ENCODE results near the gene NUP107.
A peak's percentile ranks its signal among the peaks of the same experiment; 100 is the strongest.

Gene NUP107

DNA sequence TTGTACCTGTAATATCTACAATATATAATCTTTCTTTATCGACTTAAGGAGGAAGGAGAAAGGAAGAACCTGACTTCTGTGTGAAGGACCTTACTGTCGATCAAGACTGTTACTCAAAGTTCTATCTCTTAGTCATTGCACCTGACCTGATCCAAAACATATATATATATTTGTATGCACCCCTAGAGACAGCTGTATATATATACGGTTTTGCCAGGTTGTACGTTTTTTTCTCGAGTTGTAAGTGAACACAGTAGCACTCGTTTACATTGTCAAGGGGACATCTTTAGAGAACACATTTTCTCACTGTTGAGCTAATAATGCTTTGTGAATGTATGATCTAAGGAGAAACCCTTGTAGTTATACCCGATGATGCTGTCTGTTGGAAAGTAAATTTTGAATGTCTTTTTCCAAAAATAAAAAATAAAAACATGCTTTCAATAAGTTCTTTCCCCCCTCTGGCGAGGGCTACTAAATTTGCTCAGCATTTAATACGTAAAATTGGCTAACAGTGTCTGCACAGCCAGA, 58.7 kb downstream of the NUP107 start:
- no peak for DNase-seq

DNA sequence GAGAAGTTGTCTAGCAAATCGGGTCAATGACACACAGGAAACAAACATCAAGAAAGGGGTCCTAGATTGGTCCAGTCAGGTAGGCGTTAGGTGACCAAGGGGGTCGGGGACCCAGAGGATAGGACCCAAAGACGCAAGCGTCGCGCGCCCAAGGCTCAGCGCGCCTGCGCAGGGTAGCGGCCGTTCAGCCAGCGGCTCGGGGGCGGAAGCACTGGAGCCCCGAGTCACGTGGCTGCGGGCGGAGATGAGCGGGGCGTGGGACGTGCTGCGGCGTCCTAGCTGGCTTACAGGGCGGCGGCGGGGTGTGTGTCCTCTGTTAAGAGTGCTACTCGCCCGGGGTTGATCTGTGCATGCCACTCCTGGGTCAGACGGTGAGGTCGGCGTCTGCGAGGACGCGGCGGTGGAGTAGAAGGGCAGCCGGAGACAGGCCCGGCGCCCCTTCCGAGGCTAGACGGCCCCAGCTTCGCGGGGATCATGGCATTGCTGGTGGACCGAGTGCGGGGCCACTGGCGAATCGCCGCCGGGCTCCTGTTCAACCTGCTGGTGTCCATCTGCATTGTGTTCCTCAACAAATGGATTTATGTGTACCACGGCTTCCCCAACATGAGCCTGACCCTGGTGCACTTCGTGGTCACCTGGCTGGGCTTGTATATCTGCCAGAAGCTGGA, 59.3 kb downstream of the NUP107 start, which contains the start of gene SLC35E3:
SLC35E3 (plus strand) TSS at position 273 of the 668 bp plus-strand sequence; CDS start at position 475, 202 bp downstream.
- peak; percentile 97 for DNase-seq

DNA sequence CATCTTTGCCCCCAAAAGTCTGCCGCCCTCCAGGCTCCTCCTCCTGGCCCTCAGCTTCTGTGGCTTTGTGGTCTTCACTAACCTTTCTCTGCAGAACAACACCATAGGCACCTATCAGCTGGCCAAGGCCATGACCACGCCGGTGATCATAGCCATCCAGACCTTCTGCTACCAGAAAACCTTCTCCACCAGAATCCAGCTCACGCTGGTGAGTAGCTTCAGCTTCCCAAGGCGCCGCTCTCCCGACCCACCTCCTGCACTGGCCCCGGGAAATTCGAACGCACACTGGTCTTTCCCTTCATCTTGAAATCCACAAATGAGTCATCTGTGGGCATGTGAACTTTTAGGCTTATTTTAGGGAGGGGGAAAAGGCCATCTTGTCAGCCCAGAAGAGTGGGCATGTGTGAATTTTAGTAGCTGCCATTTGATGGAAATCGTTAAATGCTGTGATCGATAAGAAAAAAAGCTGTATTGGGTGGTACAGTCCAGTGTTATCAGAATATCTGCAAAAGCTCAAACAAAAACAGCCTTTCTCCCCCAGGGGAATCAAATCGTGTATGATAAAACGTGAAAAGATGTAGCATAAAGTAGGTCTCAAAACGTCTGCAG, 59.9 kb downstream of the NUP107 start:
- peak; percentile 62 for DNase-seq

DNA sequence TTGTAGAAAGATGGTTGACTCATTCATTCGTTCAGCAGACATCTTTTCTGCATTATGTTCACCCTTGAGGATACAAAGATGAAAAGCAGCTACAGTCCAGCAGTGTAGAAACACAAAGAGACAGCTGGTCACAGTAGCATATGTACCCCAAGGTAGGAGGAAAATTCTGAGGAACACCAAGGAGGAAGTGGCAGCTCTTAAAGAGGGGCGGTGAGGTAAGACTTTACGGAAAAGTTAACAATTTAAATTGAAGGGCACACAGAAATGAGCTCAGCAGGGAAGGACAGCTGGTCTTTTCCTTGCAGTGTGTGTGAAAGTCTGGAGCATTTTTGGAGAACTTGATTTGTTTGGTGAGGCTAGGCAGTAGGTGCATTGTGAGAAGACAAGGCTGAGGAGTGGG, 62.7 kb downstream of the NUP107 start:
- no peak for DNase-seq

DNA sequence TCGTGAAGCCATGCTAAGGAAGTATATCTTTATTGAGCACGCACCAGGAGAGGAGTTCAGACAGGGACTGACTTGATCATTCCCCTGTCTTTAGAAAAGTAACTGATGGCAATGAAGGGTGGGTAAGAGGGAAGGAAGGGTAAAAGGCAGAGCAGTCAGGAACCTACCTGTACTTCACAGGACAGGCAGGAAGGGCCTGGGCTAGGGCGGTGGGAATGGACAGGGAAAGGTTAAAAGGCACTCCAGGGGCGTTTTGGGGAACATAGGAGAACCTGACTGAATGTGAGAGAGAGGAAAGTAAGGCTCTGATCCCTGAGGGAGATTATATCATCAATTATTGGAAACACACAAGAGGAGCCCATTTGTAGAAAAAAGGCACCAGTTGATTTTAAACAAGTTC, 63.1 kb downstream of the NUP107 start:
- no peak for DNase-seq

DNA sequence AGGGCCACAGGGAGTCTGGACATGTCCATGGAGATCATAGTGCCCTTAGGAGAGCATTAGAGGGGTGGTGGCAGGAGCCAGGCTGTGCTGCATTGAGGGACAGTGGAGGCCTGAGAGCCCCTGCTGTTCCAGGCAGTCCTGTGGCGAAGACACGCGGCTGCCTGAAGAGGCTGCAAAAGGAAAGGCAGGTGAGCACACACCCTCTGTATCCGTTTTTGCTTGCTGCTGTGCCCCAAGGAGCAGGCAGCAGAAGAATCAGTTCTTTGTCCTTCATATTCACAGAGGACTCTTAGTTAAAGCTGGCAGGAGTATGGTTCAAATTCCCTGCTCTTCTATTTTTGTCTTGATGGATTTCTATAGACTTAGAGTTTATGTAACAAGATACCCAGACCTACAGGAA, 63.7 kb downstream of the NUP107 start:
- DNase-seq: no peak

DNA sequence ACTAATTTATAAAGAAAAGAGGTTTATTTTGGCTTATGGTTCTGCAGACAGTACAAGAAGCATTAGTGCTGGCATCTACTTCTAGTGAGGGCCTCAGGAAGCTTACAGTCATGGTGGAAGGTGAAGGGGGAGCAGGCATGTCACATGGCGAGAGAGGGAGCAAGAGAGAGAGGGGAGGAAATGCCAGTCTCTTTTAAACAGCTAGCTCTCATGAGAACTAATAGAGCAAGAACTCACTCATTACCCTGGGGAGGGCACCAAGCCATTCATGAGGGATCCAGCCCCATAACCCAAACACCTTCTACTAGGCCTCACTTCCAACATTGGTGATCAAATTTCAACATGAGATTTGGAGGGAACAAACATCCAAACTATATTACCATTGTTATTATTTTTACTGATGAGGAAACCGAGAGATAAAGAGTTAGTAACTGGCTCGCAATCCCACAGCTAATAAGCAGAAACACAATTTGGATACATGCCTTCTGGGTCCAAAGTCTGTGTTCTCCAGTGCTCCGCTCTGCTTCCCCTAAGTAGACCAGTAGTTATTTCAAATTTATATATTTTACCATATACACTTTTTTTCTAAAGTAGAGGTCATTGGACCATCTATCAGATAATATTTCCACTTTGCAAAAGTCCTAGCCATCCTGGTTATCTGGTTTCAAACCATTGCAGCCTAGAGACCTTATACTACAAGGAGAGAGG, 68.9 kb downstream of the NUP107 start:
- no peak for DNase-seq

DNA sequence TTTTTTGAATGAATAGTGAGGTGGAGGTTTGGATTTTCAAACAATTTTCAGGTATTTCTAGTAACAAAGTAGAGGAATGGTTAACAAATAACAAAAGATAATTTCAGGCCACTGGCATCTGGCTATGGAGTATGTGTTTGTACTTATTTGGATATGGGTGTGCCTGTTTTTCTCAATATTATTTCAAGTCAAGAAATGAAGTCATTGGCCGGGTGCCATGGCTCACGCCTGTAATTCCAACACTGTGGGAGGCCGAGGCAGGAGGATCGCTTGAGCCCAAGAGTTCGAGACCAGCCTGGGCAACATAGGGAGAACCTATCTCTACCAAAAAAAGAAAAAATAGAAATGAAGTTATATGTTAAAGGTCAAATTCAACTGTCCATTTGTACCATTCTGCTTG, 73.1 kb downstream of the NUP107 start:
- no peak for DNase-seq

DNA sequence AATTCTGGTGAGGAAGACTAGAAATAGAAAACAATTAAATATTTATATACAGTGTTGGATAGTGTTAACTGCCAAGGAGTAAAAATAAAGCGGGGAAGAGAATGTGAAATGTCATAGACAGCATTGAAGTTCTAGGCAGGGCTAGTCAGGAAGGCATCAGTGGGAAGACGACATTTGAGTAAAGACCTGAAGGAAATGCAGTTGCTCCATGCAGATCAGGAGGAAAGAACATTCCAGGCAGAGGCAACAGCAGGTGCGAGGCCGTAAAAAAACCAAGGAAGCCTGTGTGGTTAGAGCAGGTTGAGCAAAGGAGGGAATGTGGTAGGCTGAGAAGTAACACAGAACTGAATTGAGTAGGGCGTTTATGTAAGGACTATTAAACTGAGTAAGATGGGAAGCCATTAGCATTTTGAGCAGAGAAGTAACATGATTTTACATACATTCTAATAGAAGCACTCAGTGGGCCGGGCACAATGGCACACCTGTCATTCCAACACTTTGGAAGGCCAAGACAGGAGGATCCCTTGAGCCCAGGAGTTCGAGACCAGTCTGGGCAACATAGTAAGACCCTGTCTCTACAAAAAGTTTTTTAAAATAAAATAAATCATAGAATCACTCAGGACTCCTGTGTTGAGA, 74.1 kb downstream of the NUP107 start:
- no peak for DNase-seq

DNA sequence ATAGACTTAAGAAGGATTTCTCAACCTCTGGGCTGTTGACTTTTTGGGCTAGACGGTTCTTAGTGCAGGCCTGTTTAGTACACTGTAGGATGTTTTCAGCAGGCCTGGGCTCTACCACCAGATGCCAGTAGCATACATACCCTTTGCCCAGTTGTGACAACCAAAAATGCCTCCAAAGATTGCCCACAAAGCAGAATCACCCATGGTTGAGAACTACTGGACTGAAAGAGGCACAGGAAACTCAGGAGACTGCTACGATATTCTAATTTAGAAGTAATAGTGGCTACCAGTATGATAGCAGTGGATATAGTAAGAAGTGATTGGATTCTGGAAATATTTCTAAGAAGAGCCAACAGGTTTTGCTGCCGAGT, 74.6 kb downstream of the NUP107 start:
- DNase-seq: no peak

DNA sequence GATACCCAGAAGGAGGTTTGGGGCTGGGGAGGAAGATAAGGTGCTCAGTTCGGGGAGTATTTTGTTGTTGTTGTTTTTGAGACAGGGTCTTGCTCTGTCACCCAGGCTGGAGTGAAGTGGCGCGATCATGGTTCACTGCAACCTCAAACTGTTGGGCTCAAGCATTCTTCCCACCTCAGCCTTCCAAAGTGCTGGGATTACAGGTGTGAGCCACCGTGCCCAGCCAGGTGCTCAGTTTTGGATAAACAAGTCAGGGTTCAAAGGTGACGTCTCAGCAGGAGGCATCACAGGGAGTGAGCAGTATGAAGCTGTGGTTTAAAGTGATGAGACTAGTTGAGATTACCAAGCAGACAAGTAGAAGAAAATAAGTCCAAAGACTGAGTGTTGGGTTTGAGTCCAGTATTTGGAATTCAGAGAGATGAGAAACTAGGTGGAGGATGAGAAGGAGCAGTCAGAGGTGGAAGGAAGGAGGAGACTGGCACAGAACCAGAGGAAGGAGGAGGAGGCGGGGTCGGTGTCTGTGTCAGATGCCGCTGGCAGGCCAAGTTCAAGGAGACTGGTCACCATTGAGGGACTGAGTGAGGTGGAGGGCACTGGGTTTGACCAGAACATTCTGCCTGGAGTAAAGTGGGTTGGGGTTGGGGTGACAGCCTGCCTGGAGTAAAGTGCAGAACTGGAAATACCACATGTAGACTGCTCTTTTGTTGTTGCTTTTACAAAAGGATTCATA, 75.3 kb downstream of the NUP107 start:
- DNase-seq: no peak

DNA sequence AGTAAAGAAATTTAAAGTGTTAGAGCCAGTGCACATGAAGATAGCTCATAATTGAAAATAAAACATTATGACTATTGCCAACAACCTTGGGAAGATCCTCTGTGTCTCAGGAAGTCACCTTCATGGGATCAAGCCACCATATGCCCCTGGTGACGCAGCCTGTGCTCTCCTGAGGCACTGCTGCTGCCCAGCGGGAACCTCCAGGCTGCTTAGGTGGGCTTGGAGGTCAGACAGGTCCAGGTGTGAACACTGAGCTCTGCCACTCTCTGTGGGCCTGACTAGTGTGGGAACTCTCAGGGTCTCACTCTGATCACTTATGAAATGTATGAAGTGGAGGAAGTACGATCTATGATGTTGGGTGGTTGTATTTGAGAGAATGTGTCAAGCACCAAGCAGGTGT, 75.9 kb downstream of the NUP107 start:
- peak; percentile 57 for DNase-seq

DNA sequence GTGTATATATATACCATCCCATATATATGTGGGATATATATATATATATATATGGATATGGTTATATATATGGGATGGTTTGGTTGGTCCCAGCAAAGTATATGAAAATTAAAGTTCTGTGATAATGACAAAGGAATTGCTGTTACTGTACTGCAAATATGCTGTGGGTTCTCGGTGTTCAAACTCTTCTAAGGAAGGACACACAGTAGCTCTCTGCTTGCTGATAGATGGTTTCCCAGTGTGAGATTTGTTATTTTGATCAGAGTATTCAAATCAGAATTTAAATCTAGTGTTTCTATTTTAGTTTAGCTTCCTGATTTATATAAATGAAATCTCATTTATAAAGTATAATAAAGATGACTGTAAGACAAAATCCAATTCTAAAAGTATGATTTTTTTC, 78.9 kb downstream of the NUP107 start:
- no peak for DNase-seq

DNA sequence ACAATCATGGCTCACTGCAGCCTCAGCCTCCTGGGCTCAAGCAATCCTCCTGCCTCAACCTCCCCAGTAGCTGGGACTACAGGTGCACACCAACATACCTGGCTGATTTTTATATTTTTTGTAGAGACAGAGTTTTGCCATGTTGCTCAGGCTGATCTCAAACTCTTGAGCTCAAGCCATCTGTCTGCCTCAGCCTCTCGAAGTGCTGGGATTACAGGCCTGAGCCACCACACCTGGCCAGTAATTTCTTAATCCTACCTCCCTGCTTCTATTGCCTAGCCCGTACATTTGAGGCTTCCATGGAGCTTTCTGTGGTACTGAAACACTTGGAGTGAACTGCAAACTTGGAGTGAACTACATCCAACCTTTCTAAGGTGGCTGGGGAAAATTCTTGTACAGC, 79.9 kb downstream of the NUP107 start:
- DNase-seq: peak; percentile 86

DNA sequence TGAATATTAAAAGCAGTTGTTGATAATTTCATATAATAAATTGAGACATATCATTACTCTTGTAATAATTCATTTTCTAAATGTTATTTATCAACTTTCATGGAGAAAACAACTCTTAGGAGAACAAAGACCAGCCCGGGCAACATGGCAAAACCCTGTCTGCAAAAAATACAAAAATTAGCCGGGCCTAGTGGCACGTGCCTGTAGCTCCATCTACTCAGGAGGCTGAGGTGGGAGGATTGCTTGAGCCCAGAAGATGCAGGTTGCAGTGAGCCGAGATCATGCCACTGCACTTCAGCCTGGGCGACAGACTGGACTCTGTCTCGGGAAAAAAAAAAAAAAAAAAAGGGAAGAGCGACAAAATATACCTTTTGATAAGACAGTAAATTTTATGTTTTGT, 80.4 kb downstream of the NUP107 start:
- DNase-seq: no peak

DNA sequence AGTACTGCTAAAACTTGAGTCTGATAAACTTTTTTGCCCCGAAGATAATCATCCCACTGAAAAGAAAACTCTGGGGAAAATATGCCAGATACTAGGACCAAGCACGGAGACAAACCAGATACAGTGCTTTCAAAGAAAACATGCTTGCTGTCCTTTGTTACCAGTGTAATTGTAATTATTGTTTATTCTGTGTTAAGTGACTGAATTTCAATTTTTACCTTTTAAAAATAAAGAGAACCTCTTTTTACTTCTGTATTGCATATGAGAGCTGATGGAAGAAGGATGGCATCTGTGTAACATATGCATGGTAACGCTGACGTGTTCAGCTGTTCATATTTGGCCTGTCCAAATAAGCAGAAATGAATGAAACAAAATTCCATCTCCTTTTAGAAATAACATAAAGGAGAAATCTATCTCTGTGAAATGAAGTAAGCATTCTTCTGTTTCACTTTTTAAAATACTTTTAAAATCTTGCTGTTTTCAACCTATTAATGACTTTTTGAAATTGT, 81.7 kb downstream of the NUP107 start:
- DNase-seq: no peak

DNA sequence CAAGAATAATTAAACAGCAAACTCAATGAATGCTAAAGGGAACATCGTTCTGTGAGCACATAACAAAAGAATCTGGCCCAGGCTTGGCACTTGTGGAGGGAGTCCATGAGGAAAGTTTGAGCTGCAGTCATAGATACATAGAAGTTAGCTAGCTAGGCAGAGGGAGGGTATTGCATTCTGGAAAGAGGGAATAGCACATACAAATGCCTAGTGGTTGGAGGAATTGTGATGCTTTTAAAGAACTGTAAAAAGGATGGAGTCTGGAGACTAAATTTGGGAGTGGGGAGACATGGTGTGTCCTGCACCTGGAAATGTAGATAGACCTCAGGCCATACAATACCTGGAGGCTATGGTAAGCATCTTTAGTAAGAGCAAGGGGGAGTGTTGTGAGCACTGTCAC, 83.2 kb downstream of the NUP107 start:
- no peak for DNase-seq

DNA sequence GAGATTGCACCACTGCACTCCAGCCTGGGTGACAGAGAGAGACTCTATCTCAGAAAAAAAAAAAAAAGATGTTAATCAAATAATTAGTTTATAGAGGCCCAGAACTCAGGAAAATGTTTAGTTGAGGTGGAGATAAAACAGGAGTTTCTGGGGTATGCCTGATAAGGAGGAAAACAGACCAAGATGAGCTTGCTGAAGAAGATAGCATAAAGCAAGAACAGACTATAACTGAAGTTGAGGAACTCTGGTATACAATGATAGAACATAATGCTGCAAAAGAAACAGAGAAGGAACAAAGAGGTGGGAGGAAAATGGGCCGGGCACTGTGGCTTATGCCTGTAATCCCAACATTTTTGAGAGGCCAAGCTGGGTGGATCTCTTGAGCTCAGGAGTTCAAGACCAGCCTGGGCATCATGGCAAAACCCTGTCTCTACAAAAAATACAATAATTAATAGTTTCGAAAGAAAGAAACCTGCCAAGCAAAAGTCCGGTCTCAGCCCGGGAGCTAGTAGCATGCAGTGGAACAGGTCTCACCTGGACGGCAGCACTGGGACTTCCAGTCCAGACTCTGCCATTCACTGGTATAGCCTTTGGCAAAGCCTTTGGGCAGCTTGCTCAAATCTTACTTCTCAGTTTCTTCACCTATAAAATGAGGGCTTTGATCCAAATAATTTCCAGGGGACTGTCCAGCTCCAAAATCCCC, 84.6 kb downstream of the NUP107 start:
- DNase-seq: no peak

DNA sequence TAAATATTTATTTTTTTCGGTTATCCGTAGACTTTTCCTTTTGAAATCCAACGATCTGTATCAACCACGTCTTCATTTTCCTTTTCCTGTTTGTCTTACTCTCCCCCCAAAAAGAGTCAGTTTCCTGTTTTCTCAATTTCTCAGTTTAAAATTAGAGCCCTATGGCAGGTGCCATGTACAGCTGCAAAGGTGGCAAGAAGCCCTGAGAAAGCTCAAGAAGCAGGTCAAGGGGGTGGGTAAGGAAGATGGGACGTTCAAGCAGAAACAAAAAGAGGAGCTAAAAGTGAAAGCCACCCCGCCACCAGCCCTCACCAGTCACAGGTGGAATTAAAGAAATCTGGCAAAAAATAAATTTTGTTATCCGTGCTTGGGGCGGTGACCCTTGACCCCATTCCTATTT, 85.9 kb downstream of the NUP107 start:
- no peak for DNase-seq

DNA sequence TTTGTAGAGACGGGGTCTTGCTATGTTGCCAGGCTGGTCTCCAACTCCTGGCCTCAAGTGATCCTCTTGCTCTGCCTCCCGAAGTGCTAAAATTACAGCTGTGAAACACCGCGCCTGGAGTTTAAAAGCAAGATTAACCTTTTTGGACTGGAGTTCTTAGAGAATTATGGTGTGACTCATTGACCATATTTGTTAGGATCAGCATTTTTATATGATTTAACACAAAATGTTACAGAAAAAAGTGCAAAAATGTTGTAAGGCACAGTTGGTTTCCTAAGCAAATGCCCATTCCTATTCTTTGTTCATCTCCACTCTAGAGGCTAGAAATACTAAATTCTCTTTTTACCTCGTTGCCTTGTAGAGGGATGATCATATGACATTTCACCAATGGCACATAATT, 86.8 kb downstream of the NUP107 start:
- DNase-seq: no peak

DNA sequence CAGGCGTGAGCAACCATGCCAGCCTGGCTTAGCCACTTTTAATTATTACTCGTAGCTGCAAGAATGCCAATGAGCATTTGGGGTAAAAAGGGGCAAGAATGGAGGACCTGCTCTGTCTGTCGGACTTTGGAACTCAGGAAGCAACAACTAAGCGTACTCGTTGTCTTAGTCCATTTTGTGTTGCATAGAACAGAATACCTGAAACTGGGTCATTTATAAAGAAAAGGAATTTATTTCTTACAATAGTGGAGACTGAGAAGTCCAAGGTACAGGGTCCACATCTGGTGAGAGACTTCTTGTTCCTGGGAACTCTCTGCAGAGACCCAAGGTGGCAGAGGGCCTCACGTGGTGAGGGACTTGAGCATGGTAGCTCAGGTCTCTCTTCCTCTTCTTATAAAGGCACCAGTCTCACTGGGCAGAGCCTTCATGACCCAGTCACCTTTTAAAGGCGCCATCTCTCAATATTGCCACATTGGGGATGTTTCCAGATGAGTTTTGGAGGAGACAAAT, 88.4 kb downstream of the NUP107 start:
- no peak for DNase-seq

Measured in NCI-H82 (cell line).